DMS79 (cell line): ENCODE data around the gene N4BP2.

Source experiments
- DNase-seq: peaks from one replicate; lab custom pipeline; 2025; lab: John Stamatoyannopoulos, UW

The N4BP2 gene

GRCh38 chr4:40192114-40193015 is 135.7 kb downstream of the N4BP2 start:
- DNase-seq: no peak

- no peak for DNase-seq
These were observed 136.4 kb downstream of the N4BP2 start for GRCh38 chr4:40193016-40193571.

GRCh38 chr4:40193578-40193977 is 136.9 kb downstream of the N4BP2 start:
- DNase-seq: no peak

GRCh38 chr4:40194602-40195161 is 138.0 kb downstream of the N4BP2 start:
- no peak for DNase-seq

- no peak for DNase-seq
These were observed 138.8 kb downstream of the N4BP2 start for GRCh38 chr4:40195182-40196177.

GRCh38 chr4:40196272-40196671 is 139.6 kb downstream of the N4BP2 start:
- no peak for DNase-seq

- no peak for DNase-seq
These were observed 140.2 kb downstream of the N4BP2 start, which contains the start of gene RHOH for GRCh38 chr4:40196724-40197281. Gene RHOH (plus strand): TSS chr4:40197031. CDS start chr4:40243387, 46,356 bp downstream.

- DNase-seq: no peak
These were observed 141.4 kb downstream of the N4BP2 start for GRCh38 chr4:40197879-40198689.

- no peak for DNase-seq
These were observed 142.6 kb downstream of the N4BP2 start for GRCh38 chr4:40199179-40199670.

GRCh38 chr4:40199999-40200874 is 143.6 kb downstream of the N4BP2 start:
- no peak for DNase-seq

- DNase-seq: no peak
These were observed 144.5 kb downstream of the N4BP2 start for GRCh38 chr4:40200875-40201801.

- DNase-seq: no peak
These were observed 145.2 kb downstream of the N4BP2 start for GRCh38 chr4:40201898-40202297.

- DNase-seq: no peak
These were observed 145.8 kb downstream of the N4BP2 start for GRCh38 chr4:40202474-40202873.

GRCh38 chr4:40204507-40205258 is 148.0 kb downstream of the N4BP2 start:
- no peak for DNase-seq

GRCh38 chr4:40205259-40206198 is 148.9 kb downstream of the N4BP2 start:
- no peak for DNase-seq

GRCh38 chr4:40206426-40206825 is 149.8 kb downstream of the N4BP2 start:
- no peak for DNase-seq
